Measurements from ENCODE around the gene TNFRSF1B. TPM values are rescaled to one million over a fixed set of nuclear protein-coding genes. Genes with fewer than 3 reads are reported as not detected.
A peak's percentile ranks its signal among the peaks of the same experiment; 100 is the strongest.

The TNFRSF1B gene
- total RNA-seq, 4 donors from 2014 or later: 8.8 to 53.4 (median 24.2) TPM

DNA sequence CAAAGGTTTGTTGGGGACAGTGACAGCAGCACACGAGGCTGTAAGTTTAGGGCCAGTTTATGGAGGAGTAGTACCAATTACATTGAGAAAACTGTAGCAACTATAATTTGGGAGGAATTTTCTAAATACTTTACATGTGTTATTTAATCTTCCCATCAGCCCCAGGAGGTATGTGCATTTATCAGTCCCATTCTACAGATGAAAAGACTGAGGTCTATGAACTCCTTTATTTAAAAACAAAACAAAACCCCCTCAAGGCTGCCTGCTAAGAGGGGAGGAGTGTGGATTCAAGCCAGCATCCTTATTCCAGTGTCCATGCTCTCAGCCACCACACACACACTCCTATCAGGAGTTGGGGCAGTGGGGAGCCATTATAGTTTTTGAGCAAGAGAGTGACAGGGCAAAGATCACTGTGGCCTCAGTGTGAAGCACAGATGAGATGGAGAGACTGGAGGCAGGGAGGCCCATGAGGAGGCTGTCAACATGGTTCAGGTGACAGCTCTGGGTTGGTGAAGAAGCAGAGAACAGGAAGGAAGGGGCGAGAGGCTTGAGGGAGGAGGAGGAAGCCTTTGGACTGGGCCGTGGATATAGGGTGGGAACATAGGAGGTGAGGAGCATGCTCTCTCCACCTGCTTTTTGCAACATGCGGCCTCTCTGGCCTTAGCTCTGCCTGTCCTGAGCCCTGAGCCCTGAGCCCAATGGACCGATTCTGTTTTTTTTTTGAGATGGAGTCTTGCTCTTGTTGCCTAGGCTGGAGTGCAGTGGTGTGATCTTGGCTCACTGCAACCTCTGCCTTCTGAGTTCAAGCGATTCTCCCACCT is 9.7 kb downstream of the TNFRSF1B start:
- Histone ChIP-seq H3K27me3 (no peaks in the 10 kb centered on the region), H3K4me3 (no peak overlapping the region), H3K4me1 (peaks cover 0 to 11% of the 10 kb centered on the region in 2 donors), H3K9me3 (no peaks in the 10 kb centered on the region), H3K27ac (peak overlapping the region; percentile 66 to 83), H3K36me3 (no peaks in the 10 kb centered on the region)
- intact Hi-C loops (cut with DNase I; ENCODE audit: low total_unique reads): no loop called here
- TF ChIP-seq POLR2A (IDR thresholded peaks at IDR 0.05): no peak
- TF ChIP-seq, protein P1, sequence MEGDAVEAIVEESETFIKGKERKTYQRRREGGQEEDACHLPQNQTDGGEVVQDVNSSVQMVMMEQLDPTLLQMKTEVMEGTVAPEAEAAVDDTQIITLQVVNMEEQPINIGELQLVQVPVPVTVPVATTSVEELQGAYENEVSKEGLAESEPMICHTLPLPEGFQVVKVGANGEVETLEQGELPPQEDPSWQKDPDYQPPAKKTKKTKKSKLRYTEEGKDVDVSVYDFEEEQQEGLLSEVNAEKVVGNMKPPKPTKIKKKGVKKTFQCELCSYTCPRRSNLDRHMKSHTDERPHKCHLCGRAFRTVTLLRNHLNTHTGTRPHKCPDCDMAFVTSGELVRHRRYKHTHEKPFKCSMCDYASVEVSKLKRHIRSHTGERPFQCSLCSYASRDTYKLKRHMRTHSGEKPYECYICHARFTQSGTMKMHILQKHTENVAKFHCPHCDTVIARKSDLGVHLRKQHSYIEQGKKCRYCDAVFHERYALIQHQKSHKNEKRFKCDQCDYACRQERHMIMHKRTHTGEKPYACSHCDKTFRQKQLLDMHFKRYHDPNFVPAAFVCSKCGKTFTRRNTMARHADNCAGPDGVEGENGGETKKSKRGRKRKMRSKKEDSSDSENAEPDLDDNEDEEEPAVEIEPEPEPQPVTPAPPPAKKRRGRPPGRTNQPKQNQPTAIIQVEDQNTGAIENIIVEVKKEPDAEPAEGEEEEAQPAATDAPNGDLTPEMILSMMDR (IDR thresholded peaks at IDR 0.05): no peak
- no peak for DNase-seq

DNA sequence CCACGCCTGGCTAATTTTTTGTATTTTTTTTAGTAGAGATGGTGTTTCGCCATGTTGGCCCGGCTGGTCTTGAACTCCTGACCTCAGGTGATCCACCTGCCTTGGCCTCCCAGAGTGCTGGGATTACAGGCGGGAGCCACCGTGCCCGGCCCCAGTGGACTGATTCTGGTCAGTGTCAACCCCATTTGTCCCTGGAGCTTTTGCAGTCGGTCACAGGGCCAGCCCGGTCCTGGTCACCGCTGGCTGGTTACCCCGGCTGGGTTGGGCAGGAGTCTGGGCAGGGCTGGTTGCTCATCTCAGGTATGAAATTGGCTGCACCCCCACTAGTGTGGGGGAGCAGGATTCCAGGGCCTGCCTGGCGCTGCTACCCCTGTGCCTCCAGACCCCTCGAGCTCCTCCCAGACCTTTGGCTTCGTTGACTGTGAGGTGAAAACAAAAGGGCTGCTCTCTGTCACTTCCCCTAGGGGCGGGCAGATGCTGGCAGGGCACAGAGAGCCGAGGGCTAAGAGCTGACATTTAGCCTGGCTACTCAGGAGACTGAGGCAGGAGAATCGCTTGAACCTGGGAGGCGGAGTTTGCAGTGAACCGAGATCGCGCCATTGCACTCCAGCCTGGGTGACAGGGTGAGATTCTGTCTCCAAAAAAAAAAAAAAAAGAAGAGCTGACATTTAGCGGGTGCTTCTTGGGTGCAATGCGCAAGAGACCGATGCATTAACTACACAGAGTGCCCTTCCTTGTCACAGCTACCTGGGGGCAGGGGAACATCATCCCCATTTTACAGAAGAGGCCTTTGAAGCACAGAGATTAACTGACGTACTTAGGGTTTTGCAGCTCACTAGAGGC is 10.6 kb downstream of the TNFRSF1B start:
- H3K27me3 ChIP-seq: no peaks in the 10 kb centered on the region
- H3K4me1 ChIP-seq: peaks cover 0 to 11% of the 10 kb centered on the region in 2 donors
- H3K9me3 ChIP-seq: no peaks in the 10 kb centered on the region
- H3K4me3 ChIP-seq: no peak overlapping the region
- no peak for DNase-seq
- peak overlapping the region; percentile 83 to 90 for H3K27ac ChIP-seq
- no peak for TF ChIP-seq POLR2A (IDR thresholded peaks at IDR 0.05)
- TF ChIP-seq, protein P1 (IDR thresholded peaks at IDR 0.05): no peak
- intact Hi-C loops (cut with DNase I; ENCODE audit: low total_unique reads): no loop called here
- H3K36me3 ChIP-seq: no peaks in the 10 kb centered on the region

DNA sequence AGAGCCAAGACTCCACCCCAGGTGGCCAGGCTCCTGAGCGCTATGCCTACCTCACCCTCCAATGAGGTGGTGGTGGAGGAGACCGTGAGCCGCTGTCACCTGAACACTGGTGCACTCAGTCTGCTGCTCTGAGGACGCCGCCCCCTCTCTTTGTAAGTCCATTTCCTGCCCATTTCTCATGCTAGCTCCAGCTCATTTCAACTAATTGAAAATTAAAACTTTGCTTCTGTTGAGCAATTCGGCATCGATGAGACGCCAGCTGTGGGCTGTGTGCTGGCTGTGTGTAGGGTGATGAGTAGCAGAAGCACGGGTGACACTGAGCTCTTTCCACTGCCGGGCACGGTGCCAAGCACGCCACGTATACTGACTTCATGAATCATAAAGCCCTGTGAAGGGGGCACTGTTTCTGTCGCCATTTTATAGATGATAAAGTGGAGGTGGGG is 11.2 kb downstream of the TNFRSF1B start:
- Histone ChIP-seq H3K27me3 (no peaks in the 10 kb centered on the region), H3K36me3 (no peaks in the 10 kb centered on the region), H3K4me1 (peaks cover 0 to 11% of the 10 kb centered on the region in 2 donors), H3K27ac (peak overlapping the region; percentile 83 to 90), H3K4me3 (no peak overlapping the region), H3K9me3 (no peaks in the 10 kb centered on the region)
- DNase-seq: peak; percentile 72 to 81
- TF ChIP-seq, protein P1 (IDR thresholded peaks at IDR 0.05): no peak
- TF ChIP-seq POLR2A (IDR thresholded peaks at IDR 0.05): no peak
- intact Hi-C loops (cut with DNase I; ENCODE audit: low total_unique reads): no loop called here

DNA sequence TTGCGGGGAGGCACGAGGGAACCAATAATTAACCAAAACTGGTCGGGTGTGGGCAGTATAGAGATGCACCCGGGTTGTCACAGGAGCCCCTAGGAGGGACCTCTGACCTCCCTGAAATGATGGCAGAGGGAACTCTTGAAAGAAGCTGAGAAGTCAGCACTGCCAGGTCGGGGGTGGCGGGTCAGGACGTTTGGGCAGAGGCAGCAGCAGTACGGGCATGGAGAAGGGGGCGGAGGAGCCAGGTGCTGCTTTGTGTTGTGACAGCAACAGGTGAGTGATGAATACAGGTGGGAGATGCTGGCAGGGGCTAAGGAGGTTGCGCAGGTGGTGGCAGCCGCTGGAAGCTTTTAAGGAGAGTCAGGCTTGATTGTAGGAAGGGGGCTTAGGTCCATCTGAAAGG is 11.7 kb downstream of the TNFRSF1B start:
- TF ChIP-seq, protein P1 (IDR thresholded peaks at IDR 0.05): no peak
- no peaks in the 10 kb centered on the region for H3K36me3 ChIP-seq
- no peaks in the 10 kb centered on the region for H3K9me3 ChIP-seq
- intact Hi-C loops (cut with DNase I; ENCODE audit: low total_unique reads): no loop called here
- no peak for DNase-seq
- H3K4me1 ChIP-seq: peaks cover 0 to 11% of the 10 kb centered on the region in 2 donors
- H3K27me3 ChIP-seq: no peaks in the 10 kb centered on the region
- no peak overlapping the region for H3K4me3 ChIP-seq
- H3K27ac ChIP-seq: peak overlapping the region; percentile 83 to 90

DNA sequence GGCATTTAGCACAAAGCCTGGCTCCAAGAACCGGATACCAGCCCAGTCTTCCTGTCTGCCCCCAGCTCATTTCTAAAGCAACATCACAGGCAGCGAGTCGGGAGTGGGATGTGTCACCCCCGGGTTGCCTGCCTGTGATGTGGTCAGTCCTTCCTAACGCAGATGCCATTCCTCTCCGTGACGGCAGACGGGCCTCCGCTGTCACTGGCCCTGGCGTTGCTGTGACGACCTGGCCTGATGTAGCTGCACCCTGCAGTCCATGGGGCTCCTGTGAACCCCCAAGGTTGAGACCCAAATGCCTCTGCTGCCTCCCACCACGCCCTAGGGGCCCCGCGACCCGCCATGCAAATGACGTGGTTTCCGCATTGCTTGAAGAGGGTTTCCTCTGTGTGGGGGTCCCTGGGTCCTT is 12.3 kb downstream of the TNFRSF1B start:
- DNase-seq: peak in 1 of 2 donors; percentile 48
- Histone ChIP-seq H3K27me3 (no peaks in the 10 kb centered on the region), H3K36me3 (no peaks in the 10 kb centered on the region), H3K9me3 (no peaks in the 10 kb centered on the region), H3K4me3 (no peak overlapping the region), H3K4me1 (peaks cover 0 to 11% of the 10 kb centered on the region in 2 donors), H3K27ac (peak overlapping the region; percentile 83 to 90)
- no peak for TF ChIP-seq POLR2A (IDR thresholded peaks at IDR 0.05)
- TF ChIP-seq, protein P1 (IDR thresholded peaks at IDR 0.05): no peak
- intact Hi-C loops (cut with DNase I; ENCODE audit: low total_unique reads): no loop called here

Data from uterus (tissue), 4 donors.